HG02884 (cell line): ENCODE measurements around the gene GPR27.

Experiments
- ATAC-seq: cut with Tn5 transposase; IDR thresholded peaks from one replicate; pipeline ENCODE4 v1.9.1; 2021; ENCODE audit warnings: mild to moderate bottlenecking, moderate library complexity; ENCODE audit not compliant: unreplicated experiment

Gene GPR27

DNA sequence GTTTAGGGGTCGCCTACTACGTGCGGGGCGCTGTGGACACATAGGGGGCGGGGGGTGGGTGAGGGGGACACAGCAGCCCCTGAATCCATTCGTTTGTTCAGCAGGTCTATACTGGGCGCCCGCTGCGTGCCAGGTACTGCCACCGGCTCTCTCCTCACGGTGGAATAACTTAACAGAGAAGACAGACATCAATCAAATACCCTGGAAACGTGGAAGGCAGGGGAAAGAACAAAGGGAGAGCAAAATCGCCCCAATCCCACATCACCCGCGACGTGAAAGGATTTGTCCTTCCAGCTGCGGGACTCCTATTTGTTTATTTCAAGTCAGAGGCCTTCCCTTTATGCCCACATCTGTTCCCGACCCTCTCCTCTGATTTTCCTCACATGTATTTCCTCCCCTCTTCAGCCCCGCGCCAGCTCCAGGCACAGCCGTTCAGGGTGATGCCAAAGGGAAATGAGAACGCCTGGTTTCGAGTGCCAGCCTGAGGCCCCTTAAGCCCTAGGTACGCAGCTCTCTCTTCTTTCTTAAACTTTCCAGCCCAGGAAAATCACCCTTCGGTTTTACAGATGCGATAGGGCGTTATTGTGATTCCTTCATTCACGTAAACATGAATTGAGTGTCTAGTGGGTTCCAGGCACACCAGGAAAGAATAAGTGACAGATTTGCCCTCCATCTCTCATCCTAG lies 32.0 kb downstream of the GPR27 start:
- ATAC-seq: no peak

DNA sequence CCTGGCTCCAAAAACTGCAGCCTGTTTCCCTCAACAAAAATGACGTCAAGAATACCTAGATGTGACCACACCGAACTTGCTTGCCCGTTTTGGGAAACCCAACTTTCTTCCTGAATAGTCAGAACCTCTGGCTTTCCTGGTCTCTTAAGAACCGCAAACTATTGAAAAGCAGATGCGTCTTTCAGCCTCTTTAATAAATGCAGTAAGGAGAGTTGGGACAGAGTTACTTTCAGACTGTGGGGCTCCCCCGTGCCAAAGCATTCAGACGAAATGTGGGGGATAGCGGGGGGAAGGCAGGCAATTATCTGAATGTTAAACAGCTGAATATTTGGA lies 32.5 kb downstream of the GPR27 start:
- ATAC-seq: no peak

DNA sequence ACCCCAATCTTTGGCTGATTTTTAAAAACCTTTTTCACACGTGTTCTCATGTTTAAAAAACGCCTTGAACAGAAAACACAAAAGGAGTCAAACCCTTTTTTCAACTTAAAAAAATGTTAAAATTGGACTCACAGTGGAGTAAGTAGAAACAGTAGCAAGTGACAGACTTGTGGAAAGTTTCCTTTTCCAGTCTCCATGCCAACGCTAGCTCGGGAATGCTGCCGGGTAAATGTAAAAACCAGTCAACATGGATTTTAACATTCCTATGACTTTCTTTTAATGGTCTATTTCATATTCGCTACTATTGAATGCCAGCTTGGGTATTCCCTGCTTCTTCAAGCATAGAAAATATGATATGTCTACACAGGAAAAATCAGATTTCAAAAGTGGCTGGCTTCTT lies 32.9 kb downstream of the GPR27 start:
- ATAC-seq: no peak

DNA sequence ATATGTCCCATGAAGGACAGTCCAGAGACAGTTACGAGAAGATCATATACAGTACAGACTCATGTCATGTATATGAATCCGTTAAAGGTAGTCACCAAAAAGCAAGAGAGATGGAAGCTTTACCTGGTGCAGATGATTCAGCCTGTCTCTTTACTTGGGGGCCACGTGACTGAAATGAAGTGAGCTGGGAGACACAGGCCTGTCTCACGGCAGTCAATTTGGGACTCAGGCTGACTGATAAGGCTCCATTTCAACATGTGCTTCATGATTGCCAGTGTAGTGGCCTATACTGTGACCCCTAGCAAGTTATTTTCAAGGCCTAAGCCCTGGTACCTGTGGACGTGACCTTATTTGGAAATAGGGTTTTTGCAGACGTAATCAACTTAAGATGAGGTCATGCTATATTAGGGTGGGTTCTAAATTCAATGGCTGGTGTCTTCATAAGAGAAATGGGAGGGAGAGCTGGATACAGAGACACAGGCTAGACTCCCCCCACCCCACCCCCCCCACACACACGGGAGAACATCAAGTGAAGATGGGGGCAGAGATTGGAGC lies 34.3 kb downstream of the GPR27 start:
- ATAC-seq: no peak

DNA sequence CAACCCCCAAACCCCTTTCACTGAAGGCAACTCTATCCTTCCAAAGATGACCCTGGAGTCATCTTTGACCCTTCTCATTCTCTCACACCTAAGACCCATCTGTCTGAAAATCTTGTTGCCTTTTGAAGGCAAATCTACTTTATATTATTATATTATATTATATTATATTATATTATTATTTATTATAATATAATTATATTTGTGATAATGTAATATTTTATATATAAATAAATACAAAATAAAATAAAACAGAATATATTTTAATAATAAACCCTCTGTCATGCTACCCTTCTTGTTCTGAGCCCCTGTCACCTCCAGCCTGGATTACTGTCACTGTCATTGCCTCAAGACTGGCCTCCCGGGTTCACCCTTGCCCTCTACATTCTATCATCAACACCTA lies 36.3 kb downstream of the GPR27 start:
- no peak for ATAC-seq

DNA sequence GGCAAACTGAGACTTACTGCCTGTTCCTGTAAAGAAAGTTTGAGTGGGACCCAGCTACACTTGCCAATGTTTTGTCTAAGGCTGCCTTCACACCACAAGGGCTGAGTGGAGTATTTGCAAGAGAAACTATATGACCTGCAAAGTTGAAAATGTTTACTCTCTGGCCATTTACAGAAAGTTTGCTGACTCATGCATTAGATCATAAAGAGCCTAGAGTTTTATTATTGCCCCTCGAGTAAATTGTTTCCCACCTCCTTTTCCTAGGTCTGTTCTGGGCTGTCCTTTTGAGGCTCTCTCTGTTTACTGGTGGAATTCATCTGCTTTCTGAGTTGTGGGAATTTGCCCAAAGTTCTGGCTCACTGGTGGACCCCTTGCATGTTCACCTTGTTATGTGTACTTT lies 38.0 kb downstream of the GPR27 start:
- no peak for ATAC-seq

DNA sequence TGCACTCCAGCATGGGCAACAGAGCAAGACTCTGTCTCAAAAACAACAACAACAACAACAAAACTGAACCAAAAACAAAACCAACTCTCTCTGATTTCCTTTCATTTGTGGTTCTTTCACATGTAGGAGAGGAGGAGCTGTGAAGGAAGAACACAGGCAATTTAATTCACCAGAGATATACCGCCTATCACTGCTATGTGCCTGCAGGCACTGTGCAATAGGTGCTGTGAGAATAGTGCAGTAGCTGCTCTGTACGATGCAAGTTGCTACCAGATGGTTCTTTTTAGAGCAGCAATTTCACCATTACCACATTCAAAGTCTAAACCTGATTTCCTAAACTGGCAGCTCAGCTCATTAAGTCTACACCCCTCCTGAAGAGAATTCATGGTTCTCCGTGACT lies 42.6 kb downstream of the GPR27 start:
- no peak for ATAC-seq

DNA sequence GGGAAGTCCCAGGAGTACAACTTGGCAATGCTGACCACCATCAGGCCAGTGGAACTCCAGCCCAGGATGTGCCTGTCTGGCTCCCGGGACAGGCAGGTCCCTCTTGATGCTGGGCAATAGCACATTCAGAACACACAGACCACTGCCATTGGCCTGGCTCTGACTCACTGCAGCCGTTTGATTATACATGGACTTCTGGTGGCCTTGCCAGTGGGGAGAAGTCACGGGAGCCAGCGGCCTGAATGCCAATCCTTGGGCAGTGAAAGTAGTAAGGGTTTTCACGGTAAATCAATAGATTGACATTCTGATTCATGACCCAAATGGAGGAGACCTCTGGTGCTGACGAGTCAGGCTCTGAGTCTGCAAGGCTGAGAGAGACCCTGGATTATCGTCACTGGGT lies 43.8 kb downstream of the GPR27 start:
- no peak for ATAC-seq

DNA sequence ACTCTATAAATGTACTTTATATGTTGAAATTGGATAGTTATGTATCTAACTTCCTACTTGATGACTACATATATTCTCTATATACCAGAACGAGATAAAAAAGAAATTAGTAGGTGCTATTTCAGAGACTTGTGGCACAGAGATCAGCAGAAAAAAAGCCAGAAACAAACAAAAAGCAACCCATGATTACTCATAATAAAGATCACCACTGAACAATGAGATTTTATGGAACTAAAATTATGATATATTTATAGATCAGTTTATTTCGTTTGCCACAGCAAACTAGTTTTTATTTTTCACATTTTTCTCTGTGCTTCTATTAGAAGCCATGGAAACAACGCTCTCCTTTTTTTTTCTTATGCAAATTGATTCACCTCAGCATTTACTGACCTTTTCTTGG lies 46.4 kb downstream of the GPR27 start:
- no peak for ATAC-seq

DNA sequence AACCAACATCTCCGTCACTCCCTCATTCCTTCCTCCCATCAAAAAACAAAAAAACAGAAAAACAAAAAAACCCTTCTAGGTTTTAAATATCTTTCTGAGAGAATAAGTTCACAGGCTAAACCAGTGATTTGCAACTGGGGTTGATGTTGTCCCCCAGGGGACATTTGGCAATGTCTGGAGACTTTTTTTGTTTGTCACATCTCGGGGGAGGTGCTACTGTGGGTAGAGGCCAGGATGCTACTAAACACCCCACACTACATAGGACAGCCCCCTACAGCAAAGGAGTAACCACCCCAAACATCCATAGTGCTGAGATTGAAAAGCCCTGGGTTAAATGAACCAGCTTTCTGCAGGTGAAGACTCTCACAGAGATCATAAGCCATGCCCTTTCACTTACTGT lies 48.3 kb downstream of the GPR27 start:
- ATAC-seq: no peak

DNA sequence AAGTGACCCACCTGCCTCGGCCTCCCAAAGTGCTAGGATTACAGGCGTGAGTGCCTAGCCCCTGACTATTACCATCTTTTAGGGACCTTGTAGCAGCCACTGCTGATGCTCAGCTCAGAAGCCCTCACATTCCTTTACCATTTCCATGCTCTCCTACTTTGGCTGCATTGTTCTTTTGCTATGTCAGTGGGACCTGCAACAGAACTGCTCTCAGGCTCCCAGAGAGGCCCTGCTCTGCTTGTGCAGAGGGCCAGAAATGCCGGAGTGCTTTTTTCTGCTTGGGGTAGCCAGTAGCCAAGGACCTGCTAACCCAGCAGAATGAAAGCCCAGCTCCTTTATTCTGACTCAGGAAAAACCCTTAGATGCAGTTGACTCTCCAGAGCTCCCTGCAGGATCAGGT lies 49.6 kb downstream of the GPR27 start:
- no peak for ATAC-seq

DNA sequence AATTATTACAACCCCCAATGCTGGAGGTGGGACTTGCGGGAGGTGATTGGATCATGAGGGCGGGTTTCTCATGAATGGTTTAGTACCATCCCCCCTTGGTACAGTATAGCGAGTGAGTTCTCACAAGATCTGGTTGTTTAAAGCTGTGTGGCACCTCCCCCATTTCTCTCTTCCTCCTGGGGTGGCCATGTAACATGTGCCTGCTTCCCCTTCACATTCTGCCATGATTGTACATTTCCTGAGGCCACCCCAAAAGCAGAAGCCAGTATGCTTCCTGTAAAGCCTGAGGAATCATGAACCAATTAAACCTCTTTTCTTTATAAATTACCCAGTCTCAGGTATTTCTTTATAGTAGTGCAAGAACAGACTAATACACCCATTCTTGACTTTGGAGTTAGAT lies 51.5 kb downstream of the GPR27 start:
- no peak for ATAC-seq

DNA sequence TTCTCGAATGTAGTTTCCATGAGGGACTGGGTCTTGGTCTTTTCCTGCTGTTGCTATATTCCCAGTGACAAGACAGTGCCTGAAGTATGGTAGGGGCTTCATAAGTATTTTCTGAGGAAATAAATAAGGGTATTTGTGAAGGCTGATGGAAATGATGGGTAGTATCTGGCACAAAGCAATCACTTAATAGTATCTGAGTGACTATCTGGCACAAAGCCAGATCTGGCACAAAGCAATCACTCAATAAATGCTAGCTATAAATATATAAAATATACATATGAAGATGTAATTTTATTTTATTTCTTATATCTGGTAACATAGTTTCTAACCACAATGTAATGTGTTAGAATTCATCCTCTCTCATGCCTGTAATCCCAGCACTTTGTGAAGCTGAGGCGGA lies 52.0 kb downstream of the GPR27 start:
- ATAC-seq: no peak
